Esophagus (tissue), 2 donors: ENCODE results near the gene NUDT3. TPM values are rescaled to one million over a fixed set of nuclear protein-coding genes. Genes with fewer than 3 reads are reported as not detected.
"Not testable (repeated sequence)": the region's sequence is repeated elsewhere in the genome, so short reads cannot be mapped to it uniquely, and the experiment has no call there.

Experiments
- H3K27ac ChIP-seq, 2 donors: one replicate each; pipeline ENCODE4 v1.5.1; 2013; ENCODE audit warnings: low read depth in 2 of 2, mild to moderate bottlenecking in 2 of 2, inconsistent platforms in 1 of 2, low read length in 1 of 2, moderate library complexity in 1 of 2
- H3K27me3 ChIP-seq, 2 donors: one replicate each; pipeline ENCODE4 v1.6.1; 2013; ENCODE audit warnings: low read length in 2 of 2, control low read depth in 1 of 2, mild to moderate bottlenecking in 1 of 2; ENCODE audit not compliant: insufficient read depth in 2 of 2, control insufficient read depth in 1 of 2
- H3K36me3 ChIP-seq, 2 donors: one replicate each; pipeline ENCODE4 v1.6.1; 2013; ENCODE audit warnings: low read length in 1 of 2; ENCODE audit not compliant: control insufficient read depth in 2 of 2, insufficient read depth in 2 of 2
- H3K4me1 ChIP-seq, 2 donors: one replicate each; pipeline ENCODE4 v1.6.1; 2013; ENCODE audit warnings: low read length in 1 of 2; ENCODE audit not compliant: control insufficient read depth in 2 of 2, insufficient read depth in 2 of 2
- H3K4me3 ChIP-seq, 2 donors: one replicate each; pipeline ENCODE4 v1.5.1; 2013; ENCODE audit warnings: low read length in 2 of 2, mild to moderate bottlenecking in 2 of 2, low read depth in 1 of 2, moderate library complexity in 1 of 2
- H3K9me3 ChIP-seq, 2 donors: one replicate each; pipeline ENCODE4 v1.6.1; 2013; ENCODE audit warnings: mild to moderate bottlenecking in 2 of 2, low read depth in 1 of 2, low read length in 1 of 2, moderate library complexity in 1 of 2; ENCODE audit not compliant: control insufficient read depth in 2 of 2, insufficient read depth in 1 of 2
- WGBS, 2 donors: extraction: QIAGEN DNeasy Blood & Tissue Kit; methylation state at CpG; one replicate each; pipeline ENCODE4 v1.1.7; 2013; 5-methylcytosine and 5-hydroxymethylcytosine counted together
- polyA plus RNA-seq, 2 donors: library from polyadenylated mRNA; stranded (reverse); fragments of 200-250 nt; gene quantifications; one replicate each; pipeline ENCODE4 v1.2.3, GENCODE V29; 2013
- donor health status: healthy with polysubstance abuse.
- donor health status: Bipolar disorder and iron deficiency.

Gene NUDT3
- polyA plus RNA-seq, 2 donors = 7.9 to 8.5 TPM

DNA sequence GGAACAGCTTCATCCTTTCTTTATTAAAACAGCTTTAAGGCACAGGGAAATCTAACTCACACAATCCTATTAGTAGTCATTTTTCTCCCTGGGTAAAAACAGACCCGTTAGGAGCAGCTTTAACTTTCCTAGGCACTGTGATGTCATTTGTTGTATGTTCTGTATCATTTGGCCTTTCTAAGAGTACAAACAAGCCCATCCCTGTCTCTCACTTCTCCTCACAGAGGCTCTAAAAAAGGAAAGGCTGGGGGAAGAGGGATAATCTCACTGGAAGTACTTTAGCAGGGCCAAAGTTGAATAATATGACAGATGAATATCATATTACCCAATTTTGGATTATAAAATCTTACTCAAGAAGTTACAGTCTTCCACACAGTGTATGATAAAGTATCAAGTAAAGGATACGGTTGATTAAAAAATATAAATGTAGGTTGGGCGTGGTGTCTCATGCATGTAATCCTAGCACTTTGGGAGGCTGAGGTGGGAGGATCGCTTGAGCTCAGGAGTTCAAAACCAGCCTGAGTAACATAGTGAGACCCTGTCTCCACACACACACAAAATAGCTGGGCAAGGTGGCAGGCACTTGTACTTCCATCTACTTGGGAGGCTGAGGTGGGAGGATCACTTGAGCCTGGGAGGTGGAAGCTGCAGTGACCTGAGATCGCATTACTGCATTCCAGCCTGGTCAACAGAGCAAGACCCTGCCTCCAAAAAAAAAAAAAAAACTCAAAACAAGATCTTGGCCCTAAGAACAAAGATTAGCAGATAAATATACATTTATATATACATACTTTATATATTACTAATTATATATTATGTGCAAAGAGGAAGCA, 7.9 kb downstream of the NUDT3 start:
- Histone ChIP-seq H3K36me3 (no peaks in the 10 kb centered on the region), H3K9me3 (no peaks in the 10 kb centered on the region), H3K27ac (no peak overlapping the region), H3K27me3 (no peaks in the 10 kb centered on the region), H3K4me1 (peaks cover 0 to 2% of the 10 kb centered on the region in 2 donors), H3K4me3 (no peak overlapping the region)
- 81 to 84% methylated on average over 5 of the region's 5 CpGs for WGBS, 2 donors

DNA sequence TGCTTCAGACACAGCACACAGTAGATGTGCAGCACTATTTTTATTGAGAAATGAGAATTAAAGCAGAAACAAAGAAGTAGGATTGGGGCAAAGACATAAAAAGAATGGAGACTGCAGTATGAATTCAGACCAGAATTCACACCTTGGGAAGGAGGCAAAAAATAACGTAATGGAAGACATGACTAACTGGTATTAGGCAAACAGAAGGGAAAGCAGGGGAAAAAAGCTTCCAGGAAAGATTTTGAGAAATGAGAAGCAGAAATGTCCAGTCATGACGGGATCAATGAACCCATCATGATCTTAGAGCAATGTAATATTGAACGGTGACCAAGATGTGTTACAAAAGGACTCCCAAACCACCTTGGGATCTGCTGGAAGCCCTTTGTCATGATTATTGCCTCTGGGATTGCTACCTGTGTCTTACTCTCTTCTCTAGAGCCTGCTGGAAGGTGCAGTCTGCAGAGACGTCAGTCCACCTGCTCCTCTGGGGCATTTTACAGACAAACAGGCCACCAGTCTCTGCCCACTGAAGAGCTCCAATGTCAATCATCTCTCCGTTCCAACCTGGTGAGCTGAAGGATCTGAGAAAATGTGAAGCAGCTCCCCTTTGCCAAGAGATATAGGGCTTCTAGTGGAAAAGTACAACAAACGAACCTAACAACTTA, 8.7 kb downstream of the NUDT3 start:
- Histone ChIP-seq H3K9me3 (no peaks in the 10 kb centered on the region), H3K27ac (peak overlapping the region; percentile 16 to 27), H3K4me3 (no peak overlapping the region), H3K36me3 (no peaks in the 10 kb centered on the region), H3K4me1 (peaks cover 0 to 2% of the 10 kb centered on the region in 2 donors), H3K27me3 (no peaks in the 10 kb centered on the region)
- 75 to 77% methylated on average over 6 of the region's 6 CpGs for WGBS, 2 donors

DNA sequence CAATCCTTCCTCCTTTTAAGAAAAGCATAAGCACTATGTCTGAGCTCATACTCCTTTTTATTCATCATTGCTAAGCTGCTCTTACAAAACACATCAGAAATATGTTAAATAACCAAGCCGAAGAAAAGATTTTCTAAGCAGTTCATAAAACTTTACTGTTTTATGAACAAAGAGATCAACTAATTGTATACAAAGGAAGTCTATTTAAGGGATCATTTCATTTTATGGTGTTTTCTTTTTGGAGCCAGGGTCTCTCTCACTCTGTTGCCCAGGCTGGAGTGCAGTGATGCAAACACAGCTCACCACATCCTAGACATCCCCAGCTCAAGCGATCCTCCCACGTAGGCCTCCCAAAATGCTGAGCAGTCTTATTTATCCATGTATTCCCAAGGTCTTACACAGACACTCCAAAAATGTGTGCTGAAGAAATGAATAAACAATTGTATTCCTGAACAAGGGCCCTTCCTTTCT, 9.3 kb downstream of the NUDT3 start:
- H3K4me3 ChIP-seq = no peak overlapping the region
- WGBS, 2 donors = 73 to 75% methylated on average over 3 of the region's 3 CpGs
- no peaks in the 10 kb centered on the region for H3K9me3 ChIP-seq
- H3K4me1 ChIP-seq = peaks cover 0 to 2% of the 10 kb centered on the region in 2 donors
- no peaks in the 10 kb centered on the region for H3K36me3 ChIP-seq
- H3K27me3 ChIP-seq = no peaks in the 10 kb centered on the region
- H3K27ac ChIP-seq = no peak overlapping the region

DNA sequence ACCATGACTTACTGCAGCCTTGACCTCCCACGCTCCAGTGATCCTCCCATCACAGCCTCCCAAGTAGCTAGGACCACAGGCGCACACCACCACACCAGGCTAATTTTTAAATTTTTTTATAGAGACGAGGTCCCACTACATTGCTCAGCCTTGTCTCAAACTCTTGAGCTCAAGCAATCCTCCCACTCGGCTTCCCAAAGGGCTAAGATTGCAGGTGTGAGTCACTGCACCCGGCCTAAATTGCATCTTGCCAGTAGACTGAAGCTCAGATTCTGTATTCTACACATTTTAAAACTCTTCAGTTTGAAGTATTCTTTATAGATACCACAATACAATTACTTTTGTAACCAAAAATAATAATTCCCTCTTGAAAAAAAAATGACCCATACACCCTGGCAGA, 11.4 kb downstream of the NUDT3 start:
- H3K9me3 ChIP-seq = no peaks in the 10 kb centered on the region
- no peaks in the 10 kb centered on the region for H3K27me3 ChIP-seq
- peaks cover 0 to 2% of the 10 kb centered on the region in 2 donors for H3K4me1 ChIP-seq
- WGBS, 2 donors = 91% methylated on average over 5 of the region's 5 CpGs
- no peak overlapping the region for H3K27ac ChIP-seq
- H3K36me3 ChIP-seq = no peaks in the 10 kb centered on the region
- H3K4me3 ChIP-seq = no peak overlapping the region

DNA sequence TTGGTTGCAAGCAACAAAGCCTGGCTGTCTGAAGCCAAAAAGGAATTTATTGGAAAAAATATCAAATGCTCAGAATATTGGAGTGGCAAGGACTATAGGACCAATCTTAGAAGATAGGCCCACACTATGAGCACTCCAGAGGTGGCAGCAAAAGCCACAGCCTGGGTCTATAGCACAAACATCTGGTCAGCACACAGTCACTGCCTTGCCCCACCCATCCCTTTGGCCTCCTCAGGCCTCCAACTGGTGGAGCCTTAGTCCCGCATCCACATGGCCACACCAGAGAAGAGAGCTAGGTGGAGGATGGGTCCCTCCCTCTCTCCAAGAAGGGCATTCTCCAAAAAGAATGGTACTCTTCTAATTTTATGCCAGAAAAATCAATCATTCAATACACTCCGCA, 14.0 kb downstream of the NUDT3 start:
- no peaks in the 10 kb centered on the region for H3K36me3 ChIP-seq
- no peaks in the 10 kb centered on the region for H3K27me3 ChIP-seq
- H3K4me3 ChIP-seq = no peak overlapping the region
- H3K9me3 ChIP-seq = no peaks in the 10 kb centered on the region
- WGBS, 2 donors = 96 to 97% methylated on average over 2 of the region's 2 CpGs
- no peak overlapping the region for H3K27ac ChIP-seq
- H3K4me1 ChIP-seq = no peaks in the 10 kb centered on the region

DNA sequence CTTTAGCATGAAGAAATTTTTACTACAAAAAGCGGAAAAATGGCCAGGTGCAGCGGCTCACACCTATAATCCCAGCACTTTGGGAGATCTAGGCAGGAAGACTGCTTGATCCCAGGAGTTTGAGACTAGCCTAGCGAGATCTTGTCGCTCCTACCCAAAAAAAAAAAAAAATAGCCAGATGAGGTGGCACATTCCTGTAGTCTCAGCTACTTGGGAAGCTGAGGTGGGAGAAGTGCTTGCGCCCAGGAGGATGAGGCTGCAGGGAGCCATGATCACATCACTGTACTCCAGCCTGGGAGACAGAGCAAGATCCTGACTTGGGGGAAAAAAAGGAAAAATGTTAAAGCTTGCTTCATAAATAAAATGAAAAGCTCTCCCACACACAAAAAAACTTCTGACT, 14.5 kb downstream of the NUDT3 start:
- no peaks in the 10 kb centered on the region for H3K4me1 ChIP-seq
- H3K27me3 ChIP-seq = no peaks in the 10 kb centered on the region
- 96 to 97% methylated on average over 5 of the region's 5 CpGs for WGBS, 2 donors

DNA sequence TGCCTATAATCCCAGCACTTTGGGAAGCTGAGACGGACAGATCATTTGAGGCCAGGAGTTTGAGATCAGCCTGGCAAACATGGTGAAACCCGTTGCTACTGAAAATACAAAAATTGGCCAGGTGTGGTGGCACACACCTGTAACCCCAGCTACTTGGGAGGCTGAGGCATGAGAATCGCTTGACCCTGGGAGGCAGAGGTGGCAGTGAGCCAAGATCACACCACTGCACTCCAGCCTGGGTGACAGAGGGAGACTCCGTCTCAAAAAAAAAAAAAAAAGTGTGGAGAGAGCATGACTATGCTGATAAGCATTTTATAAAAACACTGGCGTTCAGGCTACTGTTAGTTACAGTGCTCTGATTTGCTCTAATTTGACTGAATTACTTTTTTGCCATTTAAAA, 14.9 kb downstream of the NUDT3 start:
- H3K36me3 ChIP-seq, H3K4me1 ChIP-seq, H3K9me3 ChIP-seq, H3K4me3 ChIP-seq, H3K27me3 ChIP-seq, H3K27ac ChIP-seq: not testable (repeated sequence)
- WGBS, 2 donors = 91 to 92% methylated on average over 5 of the region's 5 CpGs

More for the DNA sequence above, 14.5 kb downstream of the NUDT3 start:
- no peaks in the 10 kb centered on the region for H3K9me3 ChIP-seq
- H3K36me3 ChIP-seq = no peaks in the 10 kb centered on the region
- no peak overlapping the region for H3K27ac ChIP-seq
- H3K4me3 ChIP-seq = no peak overlapping the region

DNA sequence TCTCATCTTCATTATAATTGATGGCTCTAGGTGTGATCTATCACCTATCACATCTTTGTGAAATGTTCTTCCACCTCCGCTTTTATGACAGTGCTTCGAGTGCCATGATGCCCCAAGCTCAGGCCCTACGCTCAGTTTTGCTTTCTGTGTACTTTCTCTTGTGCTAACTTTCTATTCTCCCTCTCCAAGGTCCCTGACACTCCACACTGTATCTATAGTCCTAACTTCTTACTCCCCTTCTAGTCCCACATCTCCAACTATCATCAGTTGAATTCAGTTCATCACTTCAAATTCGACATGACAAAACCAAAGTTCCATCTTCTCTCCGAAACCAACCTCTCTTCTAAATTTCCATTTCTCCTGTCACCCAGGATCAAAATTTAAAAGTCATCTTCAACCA, 16.6 kb downstream of the NUDT3 start:
- Histone ChIP-seq H3K27me3 (no peaks in the 10 kb centered on the region), H3K4me3 (no peak overlapping the region), H3K36me3 (no peaks in the 10 kb centered on the region), H3K27ac (no peak overlapping the region), H3K4me1 (no peaks in the 10 kb centered on the region), H3K9me3 (no peaks in the 10 kb centered on the region)
- WGBS, 2 donors = 96 to 97% methylated on average over 5 of the region's 5 CpGs

DNA sequence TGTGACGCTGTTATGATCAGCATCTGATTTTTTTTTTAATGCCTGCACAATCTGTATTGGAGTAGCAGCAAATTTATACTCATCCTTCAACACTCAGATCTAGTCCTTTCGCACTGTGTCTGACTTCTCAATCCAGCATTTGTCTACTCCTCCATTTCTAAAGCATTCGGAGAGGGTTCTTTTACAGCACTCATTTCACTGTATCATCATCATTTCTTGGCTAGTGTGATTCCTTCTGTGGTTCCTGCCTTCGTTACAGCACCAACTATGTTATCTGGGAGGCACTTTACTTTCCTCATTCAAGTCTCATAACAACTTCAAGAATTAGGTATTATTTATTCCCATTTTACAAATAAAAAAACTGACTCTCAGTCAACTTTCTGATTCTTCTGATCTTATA, 18.0 kb downstream of the NUDT3 start:
- Histone ChIP-seq H3K9me3 (no peaks in the 10 kb centered on the region), H3K4me3 (no peak overlapping the region), H3K27ac (no peak overlapping the region), H3K36me3 (no peaks in the 10 kb centered on the region), H3K27me3 (no peaks in the 10 kb centered on the region), H3K4me1 (no peaks in the 10 kb centered on the region)
- 79 to 80% methylated on average over 4 of the region's 4 CpGs for WGBS, 2 donors
